Endothelial cell (in vitro differentiated cells): ENCODE results near the gene ARMH3. TPM values are rescaled to one million over a fixed set of nuclear protein-coding genes. Genes with fewer than 3 reads are reported as not detected.

Source experiments
- DNase-seq: peaks from one replicate; pipeline ENCODE4 v3.0.0; 2021; ENCODE audit warnings: low spot score
- H3K27ac Mint-ChIP-seq: one replicate; pipeline ENCODE4 v1.8.0; 2021; ENCODE audit warnings: mixed read lengths, inconsistent platforms; ENCODE audit not compliant: unreplicated experiment
- H3K27me3 Mint-ChIP-seq: one replicate; pipeline ENCODE4 v1.8.0; 2021; ENCODE audit warnings: mild to moderate bottlenecking, moderate library complexity, mixed read lengths, inconsistent platforms; ENCODE audit not compliant: unreplicated experiment
- H3K36me3 Mint-ChIP-seq: one replicate; pipeline ENCODE4 v1.8.0; 2021; ENCODE audit warnings: mild to moderate bottlenecking, low read depth, mixed read lengths, inconsistent platforms; ENCODE audit not compliant: unreplicated experiment
- H3K4me1 Mint-ChIP-seq: one replicate; pipeline ENCODE4 v1.8.0; 2021; ENCODE audit warnings: mild to moderate bottlenecking, mixed read lengths, inconsistent platforms; ENCODE audit not compliant: unreplicated experiment
- H3K4me3 Mint-ChIP-seq: one replicate; pipeline ENCODE4 v1.8.0; 2021; ENCODE audit warnings: mild to moderate bottlenecking, mixed read lengths, inconsistent platforms; ENCODE audit not compliant: unreplicated experiment
- H3K9me3 Mint-ChIP-seq: one replicate; pipeline ENCODE4 v1.8.0; 2021; ENCODE audit warnings: mixed read lengths, inconsistent platforms; ENCODE audit not compliant: unreplicated experiment
- total RNA-seq: library from RNA; stranded (reverse); fragmentation: NEBNext Ultra II Directional; extraction: Animal tissue kit (Norgen Biotek cat#: 25700); gene quantifications from one replicate; pipeline ENCODE4 v1.2.1, GENCODE V29; 2021; ENCODE audit not compliant: unreplicated experiment
- TF ChIP-seq, protein P1 (sequence below): fragments of 200-600 bp; sonication (generic); IDR thresholded peaks from one replicate; pipeline ENCODE4 v1.5.0; 2021; ENCODE audit warnings: antibody characterized with exemption; ENCODE audit not compliant: unreplicated experiment

Gene ARMH3
- total RNA-seq, 1 donor from 2014 or later, result 20.5 TPM

DNA sequence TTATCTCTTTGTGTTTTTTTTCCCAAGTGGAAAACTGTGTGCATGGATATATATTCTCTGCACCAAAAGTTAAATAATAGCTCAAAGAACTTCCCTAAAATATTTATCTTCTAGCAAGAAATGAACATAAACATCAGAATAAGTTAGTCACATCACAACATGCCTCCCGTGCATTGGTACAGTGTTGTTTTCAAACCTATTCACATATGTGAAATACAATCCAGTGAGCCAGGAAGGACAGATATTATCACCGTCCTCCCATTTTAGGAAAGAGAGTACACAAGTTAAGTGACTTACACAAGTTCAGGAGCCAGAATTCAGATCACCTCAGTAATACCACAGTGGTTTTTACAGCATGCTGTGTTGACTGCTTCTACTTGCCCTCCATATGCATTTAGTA is 22.2 kb downstream of the ARMH3 start:
- Mint-ChIP-seq H3K4me3 (peak overlapping the region; percentile 49), H3K4me1 (no peaks in the 10 kb centered on the region), H3K36me3 (peaks cover 36% of the 10 kb centered on the region), H3K27ac (no peak overlapping the region), H3K27me3 (peaks cover 5% of the 10 kb centered on the region), H3K9me3 (no peaks in the 10 kb centered on the region)
- TF ChIP-seq, protein P1, sequence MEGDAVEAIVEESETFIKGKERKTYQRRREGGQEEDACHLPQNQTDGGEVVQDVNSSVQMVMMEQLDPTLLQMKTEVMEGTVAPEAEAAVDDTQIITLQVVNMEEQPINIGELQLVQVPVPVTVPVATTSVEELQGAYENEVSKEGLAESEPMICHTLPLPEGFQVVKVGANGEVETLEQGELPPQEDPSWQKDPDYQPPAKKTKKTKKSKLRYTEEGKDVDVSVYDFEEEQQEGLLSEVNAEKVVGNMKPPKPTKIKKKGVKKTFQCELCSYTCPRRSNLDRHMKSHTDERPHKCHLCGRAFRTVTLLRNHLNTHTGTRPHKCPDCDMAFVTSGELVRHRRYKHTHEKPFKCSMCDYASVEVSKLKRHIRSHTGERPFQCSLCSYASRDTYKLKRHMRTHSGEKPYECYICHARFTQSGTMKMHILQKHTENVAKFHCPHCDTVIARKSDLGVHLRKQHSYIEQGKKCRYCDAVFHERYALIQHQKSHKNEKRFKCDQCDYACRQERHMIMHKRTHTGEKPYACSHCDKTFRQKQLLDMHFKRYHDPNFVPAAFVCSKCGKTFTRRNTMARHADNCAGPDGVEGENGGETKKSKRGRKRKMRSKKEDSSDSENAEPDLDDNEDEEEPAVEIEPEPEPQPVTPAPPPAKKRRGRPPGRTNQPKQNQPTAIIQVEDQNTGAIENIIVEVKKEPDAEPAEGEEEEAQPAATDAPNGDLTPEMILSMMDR, result no peak
- no peak for DNase-seq

DNA sequence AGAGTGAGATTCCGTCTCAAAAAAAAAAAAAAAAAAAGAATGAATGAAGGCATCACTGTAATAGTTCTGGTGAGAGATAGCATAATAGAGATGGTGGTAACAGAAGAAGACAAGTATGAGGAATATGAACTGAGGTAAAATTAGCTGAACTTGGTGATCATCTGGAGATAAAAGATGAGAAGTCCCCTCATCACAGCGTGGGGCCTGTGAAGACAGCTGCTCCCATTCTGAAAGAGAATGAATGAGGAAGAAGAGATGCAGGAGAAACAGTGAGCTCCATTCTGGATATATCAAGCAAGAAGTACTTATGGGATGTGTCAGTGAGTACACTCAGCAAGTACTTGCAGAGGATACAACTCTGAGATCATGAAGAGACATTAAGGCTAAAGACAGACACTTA is 28.7 kb downstream of the ARMH3 start:
- no peaks in the 10 kb centered on the region for H3K9me3 Mint-ChIP-seq
- no peak overlapping the region for H3K4me3 Mint-ChIP-seq
- DNase-seq, result no peak
- TF ChIP-seq, protein P1, result no peak
- H3K4me1 Mint-ChIP-seq, result no peaks in the 10 kb centered on the region
- H3K27me3 Mint-ChIP-seq, result no peaks in the 10 kb centered on the region
- peaks cover 17% of the 10 kb centered on the region for H3K36me3 Mint-ChIP-seq
- no peak overlapping the region for H3K27ac Mint-ChIP-seq

DNA sequence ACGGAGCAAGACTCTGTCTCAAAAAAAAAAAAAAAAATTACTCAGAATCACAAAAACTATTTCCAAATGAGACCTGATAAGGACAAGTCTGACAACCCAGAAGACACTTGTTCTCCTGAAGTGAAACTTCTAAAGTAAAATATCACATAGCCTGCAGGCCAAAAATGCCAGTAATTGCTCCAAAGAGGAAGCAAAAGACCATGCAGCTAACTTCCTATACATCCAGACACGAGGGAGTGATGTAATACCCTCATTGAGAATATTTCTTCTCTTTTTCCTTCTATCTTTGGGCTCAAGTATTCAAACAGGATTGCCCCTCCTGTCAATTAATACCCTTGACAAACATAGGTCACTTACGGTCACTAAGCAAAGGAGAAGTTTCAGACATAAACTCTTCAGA is 31.2 kb downstream of the ARMH3 start:
- no peaks in the 10 kb centered on the region for H3K4me1 Mint-ChIP-seq
- TF ChIP-seq, protein P1, result no peak
- peaks cover 20% of the 10 kb centered on the region for H3K36me3 Mint-ChIP-seq
- H3K4me3 Mint-ChIP-seq, result no peak overlapping the region
- H3K27me3 Mint-ChIP-seq, result peaks cover 2% of the 10 kb centered on the region
- H3K9me3 Mint-ChIP-seq, result no peaks in the 10 kb centered on the region
- H3K27ac Mint-ChIP-seq, result no peak overlapping the region
- DNase-seq, result no peak

DNA sequence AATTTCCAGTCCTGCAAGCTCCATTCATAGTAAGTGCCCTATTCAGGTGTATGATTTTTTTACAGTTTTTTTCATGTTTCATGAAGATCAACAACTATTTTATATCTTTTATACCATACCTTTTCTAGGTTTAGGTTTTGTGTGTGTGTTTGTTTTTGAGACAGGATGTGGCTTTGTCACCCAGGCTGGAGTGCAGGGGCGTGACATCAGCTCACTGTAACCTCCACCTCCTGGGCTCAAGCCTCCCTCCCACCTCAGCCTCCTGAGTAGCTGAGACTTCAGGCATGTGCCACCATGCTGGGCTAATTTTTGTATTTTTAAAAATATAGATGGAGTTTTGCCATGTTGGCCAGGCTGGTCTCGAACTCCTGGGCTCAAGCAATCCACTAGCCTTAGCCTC is 35.0 kb downstream of the ARMH3 start:
- Mint-ChIP-seq H3K4me1 (no peaks in the 10 kb centered on the region), H3K9me3 (no peaks in the 10 kb centered on the region), H3K27me3 (peaks cover 2% of the 10 kb centered on the region), H3K36me3 (peaks cover 28% of the 10 kb centered on the region), H3K4me3 (no peak overlapping the region), H3K27ac (no peak overlapping the region)
- TF ChIP-seq, protein P1, result no peak
- no peak for DNase-seq

DNA sequence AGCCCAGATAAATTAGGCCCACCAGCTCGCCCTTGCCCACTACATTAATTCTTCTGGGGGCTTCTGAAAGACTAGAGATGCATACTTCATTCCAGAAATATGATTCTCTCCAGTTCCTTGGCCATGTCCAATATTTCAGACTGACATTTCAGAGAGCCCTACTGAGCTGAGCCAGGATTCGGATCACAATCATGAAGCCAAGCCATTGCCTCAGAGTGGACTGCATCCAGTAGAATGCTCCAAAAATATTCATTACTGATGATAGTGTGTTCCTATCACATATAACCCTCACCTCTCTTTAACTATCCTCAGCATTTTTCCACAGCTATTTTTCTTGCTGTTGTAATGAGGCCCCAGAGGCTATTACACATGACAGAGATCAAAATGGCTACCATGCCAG is 38.7 kb downstream of the ARMH3 start:
- H3K4me3 Mint-ChIP-seq, result no peak overlapping the region
- H3K4me1 Mint-ChIP-seq, result no peaks in the 10 kb centered on the region
- H3K27ac Mint-ChIP-seq, result no peak overlapping the region

More for the DNA sequence above, 38.7 kb downstream of the ARMH3 start:
- H3K9me3 Mint-ChIP-seq, result no peaks in the 10 kb centered on the region
- TF ChIP-seq, protein P1, result no peak
- DNase-seq, result no peak
- H3K27me3 Mint-ChIP-seq, result peaks cover 2% of the 10 kb centered on the region
- peaks cover 15% of the 10 kb centered on the region for H3K36me3 Mint-ChIP-seq
